ENCODE measurements around the gene RMDN3.

DNA sequence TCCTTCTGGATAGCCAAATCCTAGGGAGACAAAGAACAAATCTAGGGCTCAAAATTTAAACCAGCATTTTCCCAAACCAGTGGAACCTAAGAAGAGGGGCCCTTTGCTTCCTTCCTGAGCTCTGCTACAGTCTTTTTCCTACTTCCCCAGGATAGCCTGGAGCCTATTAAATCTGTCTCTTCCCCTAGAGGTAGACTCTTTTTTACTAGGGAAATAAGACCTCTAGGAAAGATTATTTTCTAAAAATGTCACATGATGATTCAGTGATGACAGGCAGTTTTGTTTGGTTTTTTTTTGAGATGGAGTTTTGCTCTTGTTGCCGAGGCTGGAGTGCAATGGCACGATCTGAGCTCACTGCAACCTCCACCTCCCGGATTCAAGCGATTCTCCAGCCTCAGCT, 18.5 kb downstream of the RMDN3 start:
- TF ChIP-seq EZH2 (IDR thresholded peaks at IDR 0.05; ENCODE audit: borderline replicate concordance, low read depth, low read length, severe bottlenecking), result no peak
- no peak for TF ChIP-seq CTCF (IDR thresholded peaks at IDR 0.05; ENCODE audit: borderline replicate concordance, extremely low read depth, low read length, poor library complexity, severe bottlenecking)
